Adipocyte (in vitro differentiated cells): Measurements from ENCODE around the gene PDLIM1.
A peak's percentile ranks its signal among the peaks of the same experiment; 100 is the strongest.

Experiments used
- DNase-seq: peaks from one replicate; pipeline ENCODE4 v3.0.0-alpha.2; 2015; ENCODE audit warnings: low read depth
- H3K27me3 ChIP-seq: replicated peaks from 2 replicates; pipeline ENCODE4 v1.7.0; 2013; ENCODE audit warnings: mild to moderate bottlenecking, low read length, moderate library complexity; ENCODE audit not compliant: control insufficient read depth, insufficient read depth
- H3K36me3 ChIP-seq: 2 replicates; pipeline ENCODE4 v1.7.0; 2013; ENCODE audit warnings: low read length, mild to moderate bottlenecking, moderate library complexity; ENCODE audit not compliant: control insufficient read depth, insufficient read depth, severe bottlenecking
- H3K4me1 ChIP-seq: 2 replicates; pipeline ENCODE4 v1.7.0; 2013; ENCODE audit warnings: mild to moderate bottlenecking, low read length, moderate library complexity; ENCODE audit not compliant: control insufficient read depth, insufficient read depth
- H3K4me3 ChIP-seq: 2 replicates; pipeline ENCODE4 v1.7.0; 2013; ENCODE audit warnings: mild to moderate bottlenecking, low read length, moderate library complexity
- H3K9ac ChIP-seq: 2 replicates; pipeline ENCODE4 v1.7.0; 2013; ENCODE audit warnings: mild to moderate bottlenecking, low read length, moderate library complexity
- H3K9me3 ChIP-seq: 2 replicates; pipeline ENCODE4 v1.7.0; 2013; ENCODE audit warnings: mild to moderate bottlenecking, low read length, moderate library complexity; ENCODE audit not compliant: control insufficient read depth

Gene PDLIM1

DNA sequence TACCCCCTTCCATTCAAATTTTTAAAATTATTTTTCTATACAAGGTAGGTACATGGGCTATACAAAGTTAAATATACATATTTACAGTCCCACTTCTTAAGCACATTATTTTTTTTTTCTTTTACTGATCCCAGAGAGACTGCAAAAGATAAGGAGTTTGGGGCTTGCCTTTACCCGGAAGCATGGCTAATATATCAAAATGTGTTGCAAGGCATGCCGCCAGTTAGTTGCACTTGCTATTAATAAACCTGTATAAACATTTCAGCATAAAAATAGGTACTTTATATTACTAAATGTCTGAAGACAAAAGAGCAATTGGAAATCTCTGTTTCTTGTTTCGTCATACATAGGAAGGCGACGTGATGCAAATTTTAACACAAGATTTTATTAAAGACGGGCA, 21.5 kb upstream of the PDLIM1 start:
- H3K36me3 ChIP-seq, result peaks cover 45% of the 10 kb centered on the region
- no peak overlapping the region for H3K9ac ChIP-seq
- no peaks in the 10 kb centered on the region for H3K9me3 ChIP-seq
- H3K4me1 ChIP-seq, result peaks cover 20% of the 10 kb centered on the region
- H3K27me3 ChIP-seq, result no peaks in the 10 kb centered on the region
- no peak for DNase-seq
- no peak overlapping the region for H3K4me3 ChIP-seq

DNA sequence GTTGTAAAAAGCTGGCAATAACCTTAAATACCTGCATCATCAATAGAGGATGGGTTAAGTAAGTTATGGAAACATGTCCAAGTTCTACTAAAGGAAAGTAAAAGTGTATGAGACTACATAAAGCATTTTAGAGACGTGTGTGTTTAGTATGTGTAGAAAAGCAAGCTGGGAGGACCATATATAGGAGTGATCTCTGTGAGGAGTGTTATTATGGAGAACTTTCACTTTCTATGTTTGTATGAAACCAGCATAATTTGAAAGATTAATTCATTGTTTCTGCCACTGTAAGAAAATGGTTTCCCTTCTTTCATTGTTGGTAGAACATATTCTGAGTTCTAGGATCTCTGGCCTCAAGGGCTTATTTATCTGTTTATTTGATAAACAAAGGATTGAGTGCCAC, 19.2 kb upstream of the PDLIM1 start:
- peaks cover 20% of the 10 kb centered on the region for H3K4me1 ChIP-seq
- H3K4me3 ChIP-seq, result no peak overlapping the region
- no peak for DNase-seq

DNA sequence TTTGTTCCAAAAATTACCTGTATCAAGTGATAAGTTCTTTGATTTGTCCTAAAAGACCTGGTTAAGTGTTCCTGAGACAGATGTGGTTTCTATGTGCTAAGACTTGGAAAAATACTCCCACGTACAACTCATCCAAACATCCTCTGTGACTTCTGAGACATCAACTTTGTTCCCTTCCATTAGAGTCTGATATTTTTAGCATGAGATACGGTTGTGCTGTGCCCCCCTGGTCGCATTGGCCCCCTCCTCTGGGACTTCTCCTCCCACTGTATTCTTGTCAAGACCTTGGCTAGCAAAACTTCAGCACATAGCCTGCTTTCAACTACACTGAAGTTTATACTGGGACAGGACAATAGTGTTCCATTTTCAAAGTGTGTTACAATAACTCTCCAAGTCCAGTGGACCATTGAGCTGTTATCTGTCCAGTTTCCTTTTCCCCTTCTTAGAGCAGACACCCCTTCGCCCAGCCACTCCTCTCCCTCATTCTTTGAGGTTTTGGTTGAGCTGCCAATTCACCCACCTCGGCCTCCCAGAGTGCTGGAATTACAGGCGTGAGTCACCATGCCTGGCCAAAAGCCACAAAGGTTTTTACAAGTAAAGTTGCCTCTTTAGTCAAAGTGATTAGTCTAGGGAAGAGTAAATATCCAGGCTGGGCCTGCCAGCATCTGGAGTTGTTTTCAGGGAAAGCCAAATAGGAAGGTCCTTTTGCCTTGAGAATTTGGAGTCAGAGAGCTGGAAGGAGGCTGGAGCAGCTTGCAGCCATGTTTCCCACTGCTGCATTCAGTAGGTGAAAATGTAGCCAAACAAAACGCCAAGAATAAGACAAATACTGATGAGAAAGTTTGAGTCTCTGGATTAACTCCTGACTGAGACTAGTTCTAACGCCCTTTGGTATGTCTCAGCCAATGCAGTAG, 17.8 kb upstream of the PDLIM1 start:
- peaks cover 12% of the 10 kb centered on the region for H3K36me3 ChIP-seq
- no peaks in the 10 kb centered on the region for H3K27me3 ChIP-seq
- peaks cover 20% of the 10 kb centered on the region for H3K4me1 ChIP-seq
- DNase-seq, result peak; percentile 95
- H3K4me3 ChIP-seq, result peak overlapping the region; percentile 42
- H3K9me3 ChIP-seq, result no peaks in the 10 kb centered on the region
- H3K9ac ChIP-seq, result peak overlapping the region; percentile 55

More for the DNA sequence above, 19.2 kb upstream of the PDLIM1 start:
- Histone ChIP-seq H3K36me3 (peaks cover 25% of the 10 kb centered on the region), H3K27me3 (no peaks in the 10 kb centered on the region), H3K9me3 (no peaks in the 10 kb centered on the region), H3K9ac (no peak overlapping the region)

GRCh38 chr10:95306851-95307250, 16.0 kb upstream of the PDLIM1 start:
- DNase-seq, result no peak
- no peaks in the 10 kb centered on the region for H3K9me3 ChIP-seq
- H3K36me3 ChIP-seq, result no peaks in the 10 kb centered on the region
- H3K9ac ChIP-seq, result no peak overlapping the region
- no peak overlapping the region for H3K4me3 ChIP-seq
- no peaks in the 10 kb centered on the region for H3K27me3 ChIP-seq
- peaks cover 20% of the 10 kb centered on the region for H3K4me1 ChIP-seq

- H3K9ac ChIP-seq, result no peak overlapping the region
- DNase-seq, result no peak
- no peaks in the 10 kb centered on the region for H3K27me3 ChIP-seq
Observed at GRCh38 chr10:95306318-95306650, 15.5 kb upstream of the PDLIM1 start.

DNA sequence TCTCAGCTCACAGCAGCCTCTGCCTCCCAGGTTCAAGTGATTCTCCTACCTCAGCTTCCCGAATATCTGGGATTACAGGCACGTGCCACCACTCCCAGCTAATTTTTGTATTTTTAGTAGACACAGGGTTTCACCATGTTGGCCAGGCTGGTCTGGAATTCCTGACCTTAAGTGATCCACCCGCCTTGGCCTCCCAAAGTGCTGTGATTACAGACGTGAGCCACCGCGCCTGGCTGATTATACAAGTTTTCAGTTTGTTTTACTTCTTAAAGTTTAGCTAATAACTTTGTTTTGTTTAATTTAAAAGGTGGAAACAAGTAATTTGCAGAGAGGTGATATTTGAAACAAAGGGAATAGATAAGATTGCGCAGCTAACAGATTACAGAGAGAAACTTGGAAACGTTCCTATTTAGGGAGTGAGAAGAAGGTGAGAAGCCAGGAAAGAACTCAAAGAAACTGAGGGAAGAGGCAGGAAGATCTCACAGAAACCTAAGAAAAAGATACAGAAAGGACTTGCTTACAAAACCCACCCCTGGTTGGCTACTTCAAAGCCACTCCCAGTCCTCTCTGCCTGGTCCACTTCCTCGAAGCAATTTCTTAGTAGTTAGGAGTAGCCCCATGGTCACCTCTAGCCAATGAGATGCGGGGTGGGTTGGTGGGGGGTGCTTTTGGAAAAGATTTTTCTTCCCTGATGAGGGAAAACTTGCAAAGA, 15.0 kb upstream of the PDLIM1 start:
- no peak overlapping the region for H3K4me3 ChIP-seq
- no peaks in the 10 kb centered on the region for H3K27me3 ChIP-seq
- no peak overlapping the region for H3K9ac ChIP-seq
- no peaks in the 10 kb centered on the region for H3K9me3 ChIP-seq
- peaks cover 20% of the 10 kb centered on the region for H3K4me1 ChIP-seq
- DNase-seq, result no peak
- no peaks in the 10 kb centered on the region for H3K36me3 ChIP-seq

More at GRCh38 chr10:95306318-95306650, 15.5 kb upstream of the PDLIM1 start:
- Histone ChIP-seq H3K4me3 (no peak overlapping the region), H3K9me3 (no peaks in the 10 kb centered on the region), H3K4me1 (peaks cover 20% of the 10 kb centered on the region), H3K36me3 (no peaks in the 10 kb centered on the region)

- Histone ChIP-seq H3K4me1 (peaks cover 20% of the 10 kb centered on the region), H3K9ac (no peak overlapping the region), H3K9me3 (no peaks in the 10 kb centered on the region), H3K36me3 (no peaks in the 10 kb centered on the region), H3K4me3 (no peak overlapping the region), H3K27me3 (no peaks in the 10 kb centered on the region)
- DNase-seq, result no peak
Observed at GRCh38 chr10:95304976-95305375, 14.2 kb upstream of the PDLIM1 start.

- DNase-seq, result no peak
- H3K4me3 ChIP-seq, result no peak overlapping the region
- no peaks in the 10 kb centered on the region for H3K27me3 ChIP-seq
- no peak overlapping the region for H3K9ac ChIP-seq
- H3K9me3 ChIP-seq, result no peaks in the 10 kb centered on the region
- no peaks in the 10 kb centered on the region for H3K36me3 ChIP-seq
- H3K4me1 ChIP-seq, result peaks cover 17% of the 10 kb centered on the region
Observed at GRCh38 chr10:95304463-95304862, 13.7 kb upstream of the PDLIM1 start.

GRCh38 chr10:95303950-95304349, 13.1 kb upstream of the PDLIM1 start:
- no peaks in the 10 kb centered on the region for H3K36me3 ChIP-seq
- no peak overlapping the region for H3K9ac ChIP-seq
- DNase-seq, result no peak
- H3K27me3 ChIP-seq, result no peaks in the 10 kb centered on the region
- H3K9me3 ChIP-seq, result no peaks in the 10 kb centered on the region
- no peak overlapping the region for H3K4me3 ChIP-seq
- peaks cover 12% of the 10 kb centered on the region for H3K4me1 ChIP-seq

DNA sequence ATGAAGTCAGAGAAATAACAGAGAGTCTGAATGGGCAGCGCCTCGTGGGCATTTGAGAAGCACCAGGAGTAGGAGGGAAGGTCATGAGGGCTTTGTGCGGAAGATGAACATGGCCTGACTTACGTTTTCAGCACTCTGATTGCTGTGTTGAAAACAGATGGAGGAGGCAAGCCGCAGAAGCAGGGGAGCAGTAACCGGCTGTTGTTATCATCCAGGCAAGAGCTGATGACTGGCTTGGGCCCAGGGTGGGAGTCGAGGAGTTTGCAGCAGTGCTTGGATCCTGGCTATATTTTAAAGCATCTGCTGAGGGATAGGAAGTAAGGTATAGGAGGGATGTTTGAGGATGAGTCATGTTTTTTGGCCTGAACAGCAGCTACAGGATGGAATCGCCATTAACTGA, 12.7 kb upstream of the PDLIM1 start:
- H3K27me3 ChIP-seq, result no peaks in the 10 kb centered on the region
- no peak overlapping the region for H3K9ac ChIP-seq
- no peak for DNase-seq
- no peaks in the 10 kb centered on the region for H3K36me3 ChIP-seq
- no peaks in the 10 kb centered on the region for H3K9me3 ChIP-seq
- H3K4me1 ChIP-seq, result peaks cover 10% of the 10 kb centered on the region
- H3K4me3 ChIP-seq, result no peak overlapping the region

GRCh38 chr10:95300022-95300539, 9.3 kb upstream of the PDLIM1 start:
- peaks cover 7% of the 10 kb centered on the region for H3K4me1 ChIP-seq
- no peak for DNase-seq
- no peaks in the 10 kb centered on the region for H3K9me3 ChIP-seq
- H3K36me3 ChIP-seq, result no peaks in the 10 kb centered on the region
- no peaks in the 10 kb centered on the region for H3K27me3 ChIP-seq
- no peak overlapping the region for H3K4me3 ChIP-seq
- H3K9ac ChIP-seq, result no peak overlapping the region
